OCI-LY3 (cell line): ENCODE data around the gene SP140.

Source experiments
- CTCF ChIP-seq: fragments of 200-600, 300-600 bp; sonication (generic); IDR thresholded peaks from 2 replicates; pipeline ENCODE4 v1.5.1; 2014; ENCODE audit warnings: antibody characterized with exemption, low read length, low read depth
- EZH2phosphoT487 ChIP-seq: fragments of 200-600 bp; shearing (Covaris generic); IDR thresholded peaks from 2 replicates; pipeline ENCODE4 v1.6.1; 2018; ENCODE audit warnings: antibody characterized with exemption, mixed run types, low read depth

GRCh38 chr2:230295192-230295591 lies 69.7 kb downstream of the SP140 start:
- TF ChIP-seq CTCF (no peak), EZH2phosphoT487 (no peak)
